GM12801 (cell line): Measurements from ENCODE around the gene SPHK1.

Experiments
- CTCF ChIP-seq: IDR thresholded peaks from one replicate; pipeline ENCODE4 v1.5.1; 2011; ENCODE audit warnings: control low read depth; ENCODE audit not compliant: insufficient read length; ENCODE audit errors: extremely low read depth

SPHK1 gene

GRCh38 chr17:76383546-76384221 lies 725 bp upstream of the SPHK1 start:
- TF ChIP-seq CTCF: no peak

GRCh38 chr17:76384987-76385891 lies 830 bp downstream of the SPHK1 start:
- no peak for TF ChIP-seq CTCF

GRCh38 chr17:76385892-76386786 lies 1.7 kb downstream of the SPHK1 start:
- TF ChIP-seq CTCF: no peak

- no peak for TF ChIP-seq CTCF
These were observed 2.8 kb downstream of the SPHK1 start for GRCh38 chr17:76386966-76387765.

GRCh38 chr17:76388966-76389888 lies 4.8 kb downstream of the SPHK1 start:
- TF ChIP-seq CTCF: no peak

- no peak for TF ChIP-seq CTCF
These were observed 5.6 kb downstream of the SPHK1 start for GRCh38 chr17:76390003-76390421.
